Adrenal gland (tissue), 12 donors: ENCODE data around the gene NCCRP1. TPM values are rescaled to one million over a fixed set of nuclear protein-coding genes. Genes with fewer than 3 reads are reported as not detected.
"Not testable (repeated sequence)": the region's sequence is repeated elsewhere in the genome, so short reads cannot be mapped to it uniquely, and the experiment has no call there.

Source experiments
- DNase-seq, 7 donors: peaks; one replicate each; pipeline ENCODE4 v3.0.0-alpha.2; 2019 to 2020
- H3K27ac ChIP-seq, 5 donors: fragments of 200-600 bp; sonication (generic) in 4 of 5; 1 replicate in 3 of 5; 2 replicates in 2 of 5; pipeline versions ENCODE4 v1.5.1 to v1.8.0; 2016 to 2020; ENCODE audit warnings: mild to moderate bottlenecking in 1 of 5
- H3K27me3 ChIP-seq: fragments of 200-600 bp; 2 replicates; pipeline ENCODE4 v1.8.0; 2021
- H3K36me3 ChIP-seq, 2 donors: fragments of 200-600 bp; replicated peaks in 1 of 2; 1 replicate in 1 of 2; 2 replicates in 1 of 2; pipeline versions ENCODE4 v1.5.1 to v1.8.0; 2018 to 2022
- H3K4me1 ChIP-seq, 2 donors: fragments of 200-600 bp; replicated peaks in 1 of 2; 1 replicate in 1 of 2; 2 replicates in 1 of 2; pipeline versions ENCODE4 v1.5.1 to v1.8.0; 2018 to 2021
- H3K4me3 ChIP-seq, 4 donors: fragments of 200-600 bp; sonication (generic) in 3 of 4; one replicate each; pipeline ENCODE4 v1.5.1; 2016 to 2018
- H3K9me3 ChIP-seq, 3 donors: fragments of 200-600 bp; sonication (generic) in 1 of 3; replicated peaks in 1 of 3; 1 replicate in 2 of 3; 2 replicates in 1 of 3; pipeline versions ENCODE4 v1.5.1 to v1.8.0; 2016 to 2021
- CTCF ChIP-seq, 6 experiments: fragments of 450-650 bp in 4 of 6; fragments of 200-600 bp in 2 of 6; sonication (generic) in 1 of 6; IDR thresholded peaks; 1 replicate in 5 of 6; 2 replicates in 1 of 6; pipeline versions ENCODE4 v1.5.1 to v1.8.0; 2016 to 2021; ENCODE audit warnings: antibody characterized with exemption in 6 of 6, mild to moderate bottlenecking in 2 of 6, moderate library complexity in 1 of 6
- POLR2A ChIP-seq, 2 donors: fragments of 450-650 bp; IDR thresholded peaks; one replicate each; pipeline ENCODE4 v1.6.1; 2017; ENCODE audit warnings: antibody characterized with exemption in 2 of 2, mild to moderate bottlenecking in 2 of 2, moderate library complexity in 1 of 2
- WGBS, 4 donors: extraction: QIAGEN DNeasy Blood & Tissue Kit in 2 of 4; methylation state at CpG; one replicate each; pipeline versions ENCODE4 v1.1.5 to v1.1.7; 2013 to 2017; 5-methylcytosine and 5-hydroxymethylcytosine counted together
- intact Hi-C, 2 donors: fragments of 100-400 bp; cut with DNase I; formaldehyde crosslinking; loops; one replicate each; pipeline versions ENCODE4 v1.14.1 to v1.15.0; 2022 to 2023
- polyA plus RNA-seq, 3 donors: library from polyadenylated mRNA; stranded (reverse); fragments of 200-250 nt in 2 of 3; fragments of 350-450 nt in 1 of 3; fragmentation: Illumina TruSeq in 1 of 3; extraction: RNeasy Lipid Tissue Mini Kit (QIAGEN cat#74804) in 1 of 3; gene quantifications; one replicate each; pipeline ENCODE4 v1.2.3, GENCODE V29; 2013 to 2014
- total RNA-seq, 9 donors: library from RNA; depleted of rRNA in 4 of 9; stranded (reverse); fragments of >200 nt in 4 of 9; fragments of 120-200 nt in 1 of 9; fragmentation: NEBNext Ultra II Directional in 1 of 9; extraction: Animal tissue kit (Norgen Biotek cat#: 25700) in 1 of 9; gene quantifications; one replicate each; pipeline versions ENCODE4 v1.1.0 to v1.2.4, GENCODE V29; 2013 to 2023
- donor health status: healthy with polysubstance abuse.
- donor health status: Bipolar disorder and iron deficiency.
- donor health status: DM: yes; HTN: yes; CAD: no.
- donor health status: DM: no; HTN: no; CAD: no.
- donor health status: DM: no; HTN: no; CAD: no.
- donor health status: DM: yes; HTN: yes; CAD: no.

The NCCRP1 gene
- total and polyA plus RNA-seq, 12 donors = 0.10 to 0.78 (median 0.11) TPM; not detected in 7

- TF ChIP-seq POLR2A (IDR thresholded peaks at IDR 0.05) (no peak), CTCF (IDR thresholded peaks at IDR 0.05) (no peak)
Measured at GRCh38 chr19:39218230-39219007, 21.7 kb downstream of the NCCRP1 start.

GRCh38 chr19:39219108-39219507 is 22.3 kb downstream of the NCCRP1 start:
- 62 to 66% (median 63%) methylated on average over 10 of the region's 10 CpGs for WGBS, 4 donors
- intact Hi-C loops, H3K27me3 ChIP-seq: not testable (repeated sequence)

More at GRCh38 chr19:39218230-39219007, 21.7 kb downstream of the NCCRP1 start:
- intact Hi-C loops = no loop called here
- H3K4me1 ChIP-seq = no peaks in the 10 kb centered on the region
- H3K27ac ChIP-seq = peak overlapping the region in 1 of 5 donors; percentile 7
- no peak for DNase-seq
- no peaks in the 10 kb centered on the region for H3K36me3 ChIP-seq
- no peak overlapping the region for H3K4me3 ChIP-seq
- H3K9me3 ChIP-seq = no peaks in the 10 kb centered on the region
- peaks cover 4% of the 10 kb centered on the region for H3K27me3 ChIP-seq
- 85 to 89% (median 87%) methylated on average over 12 to 15 of the region's 15 CpGs for WGBS, 4 donors

GRCh38 chr19:39223703-39224279 is 27.0 kb downstream of the NCCRP1 start:
- Histone ChIP-seq H3K27me3 (no peaks in the 10 kb centered on the region), H3K9me3 (no peaks in the 10 kb centered on the region), H3K27ac (no peak overlapping the region), H3K4me1 (no peaks in the 10 kb centered on the region), H3K4me3 (no peak overlapping the region), H3K36me3 (no peaks in the 10 kb centered on the region)
- intact Hi-C loops = no loop called here
- no peak for TF ChIP-seq CTCF (IDR thresholded peaks at IDR 0.05)
- TF ChIP-seq POLR2A (IDR thresholded peaks at IDR 0.05) = no peak
- 21 to 35% (median 24%) methylated on average over 4 of the region's 4 CpGs for WGBS, 4 donors
- DNase-seq = no peak

More at GRCh38 chr19:39219108-39219507, 22.3 kb downstream of the NCCRP1 start:
- not testable (repeated sequence) for H3K4me3 ChIP-seq, H3K4me1 ChIP-seq, DNase-seq, H3K27ac ChIP-seq, H3K36me3 ChIP-seq, H3K9me3 ChIP-seq

GRCh38 chr19:39224910-39225309 is 28.1 kb downstream of the NCCRP1 start:
- no peak for DNase-seq

More at GRCh38 chr19:39224910-39225309, 28.1 kb downstream of the NCCRP1 start:
- H3K27ac ChIP-seq = no peak overlapping the region
- no peak for TF ChIP-seq POLR2A (IDR thresholded peaks at IDR 0.05)
- TF ChIP-seq CTCF (IDR thresholded peaks at IDR 0.05) = no peak
- H3K36me3 ChIP-seq = no peaks in the 10 kb centered on the region
- no peaks in the 10 kb centered on the region for H3K9me3 ChIP-seq
- H3K4me1 ChIP-seq = no peaks in the 10 kb centered on the region
- no peaks in the 10 kb centered on the region for H3K27me3 ChIP-seq
- intact Hi-C loops = no loop called here
- WGBS, 4 donors = 30 to 43% (median 38%) methylated on average over 3 of the region's 3 CpGs
- no peak overlapping the region for H3K4me3 ChIP-seq
